T-helper 17 cell (primary cell): Measurements from ENCODE around the gene AFG1L. TPM values are rescaled to one million over a fixed set of nuclear protein-coding genes. Genes with fewer than 3 reads are reported as not detected.
"Not testable (repeated sequence)": the region's sequence is repeated elsewhere in the genome, so short reads cannot be mapped to it uniquely, and the experiment has no call there.

Experiments used
- ATAC-seq: fragments of 150-1000 bp; cut with Tn5 transposase; 2 replicates; pipeline ENCODE4 v1.10.0; 2021; ENCODE audit warnings: mild to moderate bottlenecking, moderate library complexity
- DNase-seq, 3 donors: peaks; one replicate each; pipeline versions ENCODE4 v3.0.0 to v3.0.0-alpha.2; 2020 to 2021
- H3K9me3 ChIP-seq: one replicate; pipeline ENCODE4 v1.7.0; 2013; ENCODE audit warnings: low read length, mild to moderate bottlenecking; ENCODE audit not compliant: control insufficient read depth, poor library complexity, severe bottlenecking
- H3K27ac Mint-ChIP-seq: one replicate; pipeline ENCODE4 v1.8.0; 2022; ENCODE audit warnings: mild to moderate bottlenecking, moderate library complexity, mixed read lengths
- H3K27me3 Mint-ChIP-seq: one replicate; pipeline ENCODE4 v1.8.0; 2022; ENCODE audit warnings: mixed read lengths
- H3K36me3 Mint-ChIP-seq: one replicate; pipeline ENCODE4 v1.8.0; 2022; ENCODE audit warnings: low read depth, mixed read lengths
- H3K4me1 Mint-ChIP-seq: one replicate; pipeline ENCODE4 v1.8.0; 2022; ENCODE audit warnings: mild to moderate bottlenecking, mixed read lengths
- H3K4me3 Mint-ChIP-seq: one replicate; pipeline ENCODE4 v1.8.0; 2022; ENCODE audit warnings: mild to moderate bottlenecking, moderate library complexity, mixed read lengths
- total RNA-seq, 4 donors: library from RNA in 2 of 4; stranded (reverse) in 2 of 4; gene quantifications; one replicate each; pipeline ENCODE4 v1.2.3 and lab custom pipeline; 2022 to 2026

The AFG1L gene
- total RNA-seq, 2 donors from 2014 or later = 3.0 to 4.8 TPM

DNA sequence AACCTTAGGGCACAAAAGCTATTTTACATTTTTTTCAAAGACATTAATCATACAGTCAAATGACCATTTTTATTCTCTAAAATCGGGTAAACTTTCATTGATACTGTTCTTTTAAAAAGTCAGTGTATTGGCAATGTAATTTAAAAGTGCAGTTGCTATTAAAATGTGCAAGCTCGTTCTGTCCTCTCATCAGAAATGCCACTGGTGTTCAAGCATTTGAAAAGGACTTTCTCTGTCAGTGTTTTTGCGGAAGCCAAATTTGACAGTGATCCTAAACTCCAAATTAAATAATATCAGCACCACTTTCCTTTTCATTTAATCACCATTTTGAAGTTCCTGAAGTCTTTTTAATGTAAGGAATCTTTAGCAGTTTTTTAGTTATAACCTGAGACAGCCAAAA lies 69.6 kb downstream of the AFG1L start:
- Mint-ChIP-seq H3K4me3 (no peak overlapping the region), H3K4me1 (peaks cover 3% of the 10 kb centered on the region), H3K27me3 (no peaks in the 10 kb centered on the region), H3K36me3 (peaks cover 8% of the 10 kb centered on the region), H3K27ac (no peak overlapping the region)
- no peaks in the 10 kb centered on the region for H3K9me3 ChIP-seq
- DNase-seq (no peak), ATAC-seq (no peak)

DNA sequence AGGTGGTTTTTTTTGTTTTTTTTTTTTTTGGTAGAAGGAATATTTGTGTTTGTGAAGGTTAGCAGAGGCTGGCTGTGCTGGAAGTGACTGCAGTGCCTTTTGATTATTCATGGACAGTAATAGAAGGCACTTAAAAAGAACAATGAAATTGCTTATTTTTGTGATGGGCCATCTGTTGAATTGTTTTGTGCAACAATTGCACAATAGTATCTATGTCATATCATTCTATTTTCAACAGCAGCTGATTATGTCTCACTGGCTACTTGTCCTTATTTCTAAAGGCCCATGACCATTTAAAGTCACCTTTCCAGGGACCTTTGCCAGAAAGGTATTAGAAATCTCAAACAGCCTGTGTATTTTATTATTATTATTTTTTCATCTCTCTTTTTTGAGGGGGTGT lies 70.6 kb downstream of the AFG1L start:
- Mint-ChIP-seq H3K27me3 (no peaks in the 10 kb centered on the region), H3K4me3 (no peak overlapping the region)

DNA sequence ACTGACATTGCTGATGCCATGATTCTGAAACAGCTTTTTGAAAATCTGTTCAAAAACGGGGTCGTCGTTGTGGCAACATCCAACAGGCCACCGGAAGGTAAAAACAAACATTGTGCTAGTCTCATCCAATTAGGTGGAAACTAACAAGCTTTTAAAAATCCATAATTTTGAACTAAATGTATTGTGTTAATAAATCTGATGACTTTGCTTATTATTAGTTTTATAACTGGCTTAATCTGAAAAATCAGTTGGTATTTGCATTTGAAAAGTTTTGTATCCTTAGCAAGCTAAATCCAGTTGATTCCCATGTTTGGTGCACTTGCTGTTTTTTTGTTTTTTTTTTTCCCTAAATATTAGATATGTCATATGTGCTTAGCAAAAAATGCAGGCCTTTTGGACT lies 71.4 kb downstream of the AFG1L start:
- Mint-ChIP-seq H3K36me3 (peaks cover 6% of the 10 kb centered on the region), H3K4me1 (peaks cover 3% of the 10 kb centered on the region), H3K27me3 (no peaks in the 10 kb centered on the region), H3K4me3 (no peak overlapping the region), H3K27ac (no peak overlapping the region)
- DNase-seq = no peak
- H3K9me3 ChIP-seq = no peaks in the 10 kb centered on the region
- no peak for ATAC-seq

More for the DNA sequence above, 70.6 kb downstream of the AFG1L start:
- H3K36me3 Mint-ChIP-seq = peaks cover 8% of the 10 kb centered on the region
- DNase-seq (no peak), ATAC-seq (no peak)
- H3K4me1 Mint-ChIP-seq = peaks cover 3% of the 10 kb centered on the region
- no peak overlapping the region for H3K27ac Mint-ChIP-seq
- no peaks in the 10 kb centered on the region for H3K9me3 ChIP-seq

DNA sequence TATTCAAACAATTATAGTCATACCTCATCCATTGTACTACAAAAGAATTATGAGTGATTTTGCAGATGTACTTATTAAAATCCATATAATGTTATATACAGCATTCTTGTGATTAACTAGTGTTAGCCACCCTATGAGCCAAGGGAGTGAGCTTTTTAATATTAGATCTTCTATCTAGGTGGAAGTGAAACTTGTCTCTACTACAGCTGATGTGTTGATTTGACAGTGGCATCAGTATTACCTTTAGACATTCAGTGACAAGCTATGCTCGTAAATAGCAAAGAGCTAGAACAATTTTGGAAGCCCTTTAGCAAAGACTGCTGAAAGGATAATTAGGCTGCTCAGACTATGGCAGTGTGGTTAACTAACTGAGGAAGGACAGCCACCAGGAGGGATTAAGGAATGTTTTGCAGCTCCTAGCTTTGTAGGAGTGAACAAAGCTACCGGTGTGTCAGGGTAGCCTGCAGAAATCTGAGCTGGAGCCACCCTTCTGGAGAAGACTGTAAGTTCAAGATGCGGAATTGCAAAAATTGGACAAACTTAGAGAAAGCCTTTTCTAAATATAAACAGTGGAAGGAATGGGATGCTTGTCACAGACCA lies 73.7 kb downstream of the AFG1L start:
- Mint-ChIP-seq H3K36me3 (peaks cover 5% of the 10 kb centered on the region), H3K4me1 (peaks cover 3% of the 10 kb centered on the region), H3K4me3 (no peak overlapping the region), H3K27me3 (no peaks in the 10 kb centered on the region), H3K27ac (no peak overlapping the region)
- no peaks in the 10 kb centered on the region for H3K9me3 ChIP-seq
- DNase-seq (no peak), ATAC-seq (no peak)

DNA sequence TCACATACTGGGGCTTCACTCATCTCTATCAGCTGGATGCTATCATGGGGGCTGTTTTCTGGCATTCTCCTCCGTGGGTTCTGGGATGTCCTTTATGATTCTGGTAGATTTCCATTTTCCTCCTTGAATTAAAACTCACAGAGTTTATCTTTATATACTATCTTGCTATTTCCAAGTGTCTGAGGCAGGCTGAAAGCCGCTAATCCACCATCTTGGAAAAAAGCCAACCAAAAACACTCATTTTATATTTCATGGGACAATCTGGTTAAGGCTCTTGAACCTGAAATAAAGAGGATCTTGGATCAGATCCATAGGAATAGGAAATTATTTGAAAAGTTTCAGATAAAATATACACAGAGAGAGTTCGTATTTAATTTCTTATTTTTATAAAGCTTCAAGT lies 86.0 kb downstream of the AFG1L start:
- Mint-ChIP-seq H3K36me3 (peaks cover 7% of the 10 kb centered on the region), H3K4me1 (no peaks in the 10 kb centered on the region), H3K27ac (no peak overlapping the region), H3K27me3 (no peaks in the 10 kb centered on the region), H3K4me3 (no peak overlapping the region)
- ATAC-seq (no peak), DNase-seq (no peak)
- H3K9me3 ChIP-seq = no peaks in the 10 kb centered on the region

DNA sequence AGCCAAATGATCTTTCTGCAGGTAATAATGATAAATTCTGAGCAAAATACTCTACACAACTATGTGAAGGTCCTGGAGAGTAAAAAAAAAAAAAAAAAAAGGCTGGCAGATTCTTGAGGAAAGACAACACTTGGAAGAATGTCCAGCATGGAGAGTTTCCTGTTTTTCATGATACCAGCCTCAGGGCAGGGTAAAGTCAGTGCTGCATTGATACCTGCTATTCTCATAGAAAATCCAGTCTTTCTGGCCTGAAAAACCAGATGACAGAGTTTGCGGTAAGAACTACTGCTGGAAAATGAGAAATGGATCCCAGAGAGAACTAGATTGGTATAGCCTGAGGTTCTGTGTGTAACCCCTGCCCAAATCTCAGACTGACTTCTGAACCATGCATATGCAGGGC lies 89.1 kb downstream of the AFG1L start:
- no peak for DNase-seq
- no peaks in the 10 kb centered on the region for H3K9me3 ChIP-seq
- H3K27me3 Mint-ChIP-seq = no peaks in the 10 kb centered on the region
- H3K36me3 Mint-ChIP-seq = peaks cover 5% of the 10 kb centered on the region
- no peak for ATAC-seq
- H3K27ac Mint-ChIP-seq = no peak overlapping the region
- H3K4me3 Mint-ChIP-seq = no peak overlapping the region
- no peaks in the 10 kb centered on the region for H3K4me1 Mint-ChIP-seq

DNA sequence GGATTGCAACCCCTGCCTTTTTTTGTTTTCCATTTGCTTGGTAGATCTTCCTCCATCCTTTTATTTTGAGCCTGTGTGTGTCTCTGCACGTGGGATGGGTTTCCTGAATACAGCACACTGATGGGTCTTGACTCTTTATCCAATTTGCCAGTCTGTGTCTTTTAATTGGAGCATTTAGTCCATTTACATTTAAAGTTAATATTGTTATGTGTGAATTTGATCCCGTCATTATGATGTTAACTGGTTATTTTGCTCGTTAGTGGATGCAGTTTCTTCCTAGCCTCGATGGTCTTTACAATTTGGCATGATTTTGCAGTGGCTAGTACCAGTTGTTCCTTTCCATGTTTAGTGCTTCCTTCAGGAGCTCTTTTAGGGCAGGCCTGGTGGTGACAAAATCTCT lies 94.3 kb downstream of the AFG1L start:
- not testable (repeated sequence) for H3K36me3 Mint-ChIP-seq, ATAC-seq, DNase-seq, H3K27ac Mint-ChIP-seq, H3K4me3 Mint-ChIP-seq, H3K27me3 Mint-ChIP-seq, H3K4me1 Mint-ChIP-seq, H3K9me3 ChIP-seq

DNA sequence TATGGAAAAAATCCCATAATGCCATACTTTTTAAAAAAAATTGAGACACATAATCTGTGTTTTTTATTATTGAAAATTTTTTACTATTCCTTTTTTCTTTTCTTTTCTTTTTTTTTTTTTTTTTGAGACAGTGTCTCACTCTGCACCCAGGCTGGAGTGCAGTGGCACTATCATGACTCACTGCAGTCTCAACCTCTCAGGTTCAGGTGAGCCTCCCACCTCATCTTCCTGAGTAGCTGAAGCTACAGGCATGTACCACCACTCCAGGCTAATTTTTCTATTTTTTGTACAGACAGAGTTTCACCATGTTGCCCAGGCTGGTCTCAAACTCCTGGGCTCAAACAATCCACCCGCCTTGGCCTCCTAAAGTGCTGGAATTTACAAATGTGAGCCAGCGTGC lies 100.4 kb downstream of the AFG1L start:
- H3K9me3 ChIP-seq = no peaks in the 10 kb centered on the region
- Mint-ChIP-seq H3K36me3 (no peaks in the 10 kb centered on the region), H3K27me3 (no peaks in the 10 kb centered on the region), H3K27ac (no peak overlapping the region), H3K4me1 (no peaks in the 10 kb centered on the region), H3K4me3 (no peak overlapping the region)
- ATAC-seq = no peak
- no peak for DNase-seq

DNA sequence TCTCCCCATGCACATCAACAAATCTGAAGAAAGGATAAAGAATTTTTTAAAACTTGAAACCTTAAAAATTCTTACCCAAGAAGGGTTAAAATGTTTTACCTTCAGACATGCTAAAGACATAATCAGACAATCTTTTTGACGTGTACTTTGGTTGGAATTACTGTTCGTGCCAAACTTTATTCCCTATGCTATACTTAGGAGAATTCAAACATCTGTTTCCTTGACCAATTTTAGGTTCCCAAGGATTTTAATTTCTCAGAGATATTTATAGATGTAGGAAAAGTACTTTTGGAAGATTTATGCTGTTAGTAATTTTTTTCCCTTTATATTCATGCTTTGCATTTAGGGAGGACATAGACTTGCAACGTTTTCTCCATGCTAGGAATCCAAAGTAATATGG lies 108.4 kb downstream of the AFG1L start:
- no peaks in the 10 kb centered on the region for H3K9me3 ChIP-seq
- Mint-ChIP-seq H3K4me1 (no peaks in the 10 kb centered on the region), H3K27me3 (no peaks in the 10 kb centered on the region), H3K27ac (no peak overlapping the region), H3K36me3 (peaks cover 5% of the 10 kb centered on the region), H3K4me3 (no peak overlapping the region)
- ATAC-seq (no peak), DNase-seq (no peak)

DNA sequence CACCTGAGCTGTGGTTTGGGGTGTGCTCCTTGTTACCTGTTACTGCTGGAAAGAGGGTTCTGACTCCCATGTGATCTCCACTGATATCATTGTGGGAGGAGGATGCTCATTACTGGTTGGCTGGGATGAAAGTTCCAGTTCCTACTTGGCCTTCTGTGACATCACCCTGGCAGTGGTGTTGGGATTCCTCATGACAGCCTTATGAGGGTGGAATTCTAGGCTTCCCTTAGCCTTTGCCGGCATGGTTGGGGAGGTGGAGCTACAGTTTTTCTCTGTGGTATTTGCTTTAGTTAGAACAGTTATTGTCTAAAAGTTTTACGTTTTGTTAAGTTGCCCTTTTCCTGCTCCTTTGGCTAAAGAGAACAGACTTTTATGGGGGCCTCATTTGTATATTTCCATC lies 112.1 kb downstream of the AFG1L start:
- DNase-seq (no peak), ATAC-seq (no peak)
- Mint-ChIP-seq H3K36me3 (peaks cover 5% of the 10 kb centered on the region), H3K4me3 (no peak overlapping the region), H3K27me3 (no peaks in the 10 kb centered on the region), H3K27ac (no peak overlapping the region), H3K4me1 (no peaks in the 10 kb centered on the region)
- no peaks in the 10 kb centered on the region for H3K9me3 ChIP-seq

DNA sequence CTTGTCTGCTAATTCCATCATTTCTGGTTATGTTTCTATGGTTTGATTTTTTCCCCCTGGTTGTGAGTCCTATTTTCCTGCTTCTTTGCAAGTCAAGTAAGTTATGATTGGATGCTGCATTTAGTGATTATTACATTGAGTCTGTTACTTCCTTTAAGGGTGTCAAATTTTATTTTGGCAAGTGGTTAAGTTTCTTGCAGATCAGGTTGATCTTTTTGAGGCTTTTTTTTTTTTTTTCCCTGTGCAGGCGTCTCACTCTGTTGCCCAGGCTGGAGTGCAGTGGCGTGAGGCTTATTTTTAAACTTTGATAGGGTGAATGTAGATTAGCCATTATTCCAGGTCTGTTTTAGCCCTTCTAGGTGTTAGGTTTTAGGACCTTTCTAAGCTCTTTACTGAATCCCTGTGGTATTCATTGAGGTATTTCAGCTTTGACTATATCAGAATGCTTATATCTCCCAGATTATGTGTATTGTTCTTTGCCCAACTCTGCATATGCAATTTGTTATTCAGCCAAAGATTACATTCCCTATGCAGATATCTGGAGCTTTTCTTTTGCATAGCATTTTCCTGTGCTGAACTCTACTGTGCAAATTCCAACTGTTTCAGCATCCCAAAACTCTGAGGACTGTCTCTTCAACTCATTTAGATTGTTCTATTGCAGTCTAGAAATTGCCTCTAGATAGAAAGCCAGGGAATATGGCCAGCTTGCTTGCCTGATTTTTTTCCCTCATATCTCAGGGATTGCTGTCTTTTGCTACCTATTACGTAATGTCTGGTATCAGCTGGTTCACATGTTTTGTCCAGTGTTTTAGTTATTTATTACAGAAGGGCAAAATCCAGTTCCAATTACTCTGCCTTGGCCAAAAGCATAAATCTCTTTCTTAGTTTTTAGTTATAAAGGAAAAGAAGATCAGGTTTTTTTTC lies 113.3 kb downstream of the AFG1L start:
- ATAC-seq = no peak
- no peak for DNase-seq
- no peaks in the 10 kb centered on the region for H3K9me3 ChIP-seq
- Mint-ChIP-seq H3K4me1 (no peaks in the 10 kb centered on the region), H3K36me3 (peaks cover 5% of the 10 kb centered on the region), H3K27ac (no peak overlapping the region), H3K4me3 (no peak overlapping the region), H3K27me3 (no peaks in the 10 kb centered on the region)

DNA sequence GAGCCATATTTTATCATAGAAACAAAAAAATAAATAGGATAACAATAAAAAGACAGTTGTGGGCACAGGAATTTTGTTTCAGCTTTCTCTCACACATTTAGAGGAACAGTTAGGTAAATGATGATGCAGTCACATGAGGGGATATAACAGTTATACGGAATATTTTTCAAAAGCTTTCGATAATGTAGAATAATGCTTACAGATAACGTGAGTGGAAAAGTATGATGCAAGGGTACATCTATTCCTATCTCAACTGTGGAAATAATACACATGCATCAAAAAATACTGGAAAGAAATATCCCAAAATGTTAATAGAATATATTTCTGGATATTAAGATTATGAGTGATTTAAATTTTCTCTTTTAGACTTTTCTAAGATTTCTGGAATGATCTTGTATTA lies 114.0 kb downstream of the AFG1L start:
- Mint-ChIP-seq H3K36me3 (peaks cover 5% of the 10 kb centered on the region), H3K4me1 (no peaks in the 10 kb centered on the region), H3K27me3 (no peaks in the 10 kb centered on the region), H3K4me3 (no peak overlapping the region), H3K27ac (no peak overlapping the region)
- H3K9me3 ChIP-seq = no peaks in the 10 kb centered on the region
- no peak for DNase-seq
- ATAC-seq = no peak

DNA sequence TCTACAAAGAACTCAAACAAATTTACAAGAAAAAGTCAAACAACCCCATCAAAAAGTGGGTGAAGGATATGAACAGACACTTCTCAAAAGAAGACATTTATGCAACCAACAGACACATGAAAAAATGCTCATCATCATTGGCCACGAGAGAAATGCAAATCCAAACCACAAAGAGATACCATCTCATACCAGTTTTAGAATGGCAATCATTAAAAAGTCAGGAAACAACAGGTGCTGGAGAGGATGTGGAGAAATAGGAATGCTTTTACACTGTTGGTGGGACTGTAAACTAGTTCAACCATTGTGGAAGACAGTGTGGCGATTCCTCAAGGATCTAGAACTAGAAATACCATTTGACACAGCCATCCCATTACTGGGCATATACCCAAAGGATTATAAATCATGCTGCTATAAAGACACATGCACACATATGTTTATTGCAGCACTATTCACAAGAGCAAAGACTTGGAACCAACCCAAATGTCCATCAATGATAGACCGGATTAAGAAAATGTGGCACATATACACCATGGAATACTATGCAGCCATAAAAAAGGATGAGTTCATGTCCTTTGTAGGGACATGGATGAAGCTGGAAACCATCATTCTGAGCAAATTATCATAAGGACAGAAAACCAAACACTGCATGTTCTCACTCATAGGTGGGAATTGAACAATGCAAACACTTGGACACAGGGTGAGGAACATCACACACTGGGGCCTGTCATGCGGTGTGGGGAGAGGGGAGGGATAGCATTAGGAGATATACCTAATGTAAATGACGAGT lies 121.4 kb downstream of the AFG1L start:
- ATAC-seq, H3K4me1 Mint-ChIP-seq, DNase-seq, H3K27ac Mint-ChIP-seq, H3K9me3 ChIP-seq, H3K27me3 Mint-ChIP-seq, H3K4me3 Mint-ChIP-seq, H3K36me3 Mint-ChIP-seq: not testable (repeated sequence)
